NOMO-1 treated with DMSO at 0.1 percent for 48 hours (cell line): ENCODE results near the gene BRIX1.
"Not testable (repeated sequence)": the region's sequence is repeated elsewhere in the genome, so short reads cannot be mapped to it uniquely, and the experiment has no call there.

Experiments
- DNase-seq: peaks from one replicate; lab custom pipeline; 2025; ENCODE audit not compliant: unreplicated experiment; lab: John Stamatoyannopoulos, UW

BRIX1 gene

GRCh38 chr5:34914671-34915138 is 806 bp upstream of the BRIX1 start:
- peak; percentile 42 for DNase-seq

GRCh38 chr5:34915856-34916192 is 313 bp downstream of the BRIX1 start:
- DNase-seq, result peak; percentile 35

GRCh38 chr5:34916518-34916917 is 1.0 kb downstream of the BRIX1 start:
- DNase-seq, result no peak

- DNase-seq, result no peak
These were observed 2.5 kb downstream of the BRIX1 start for GRCh38 chr5:34918025-34918424.

- no peak for DNase-seq
These were observed 3.6 kb downstream of the BRIX1 start for GRCh38 chr5:34919077-34919476.

GRCh38 chr5:34923256-34923655 is 7.7 kb downstream of the BRIX1 start:
- not testable (repeated sequence) for DNase-seq

GRCh38 chr5:34923694-34924461 is 8.4 kb downstream of the BRIX1 start:
- DNase-seq, result peak; percentile 96

GRCh38 chr5:34924462-34924765 is 8.9 kb downstream of the BRIX1 start:
- DNase-seq, result no peak

- DNase-seq, result no peak
These were observed 10.9 kb downstream of the BRIX1 start for GRCh38 chr5:34926318-34926888.

- DNase-seq, result no peak
These were observed 12.3 kb downstream of the BRIX1 start for GRCh38 chr5:34927785-34928184.

- DNase-seq, result peak; percentile 42
These were observed 12.8 kb downstream of the BRIX1 start for GRCh38 chr5:34928267-34928666.

- DNase-seq, result peak; percentile 100
These were observed 13.7 kb downstream of the BRIX1 start, which contains the start of gene DNAJC21 for GRCh38 chr5:34929134-34929719. Gene DNAJC21, plus strand, starts transcription at chr5:34929559. Its CDS starts 261 bp downstream, at chr5:34929820.

- peak; percentile 96 for DNase-seq
These were observed 14.4 kb downstream of the BRIX1 start for GRCh38 chr5:34929720-34930461.

GRCh38 chr5:34930462-34930844 is 14.9 kb downstream of the BRIX1 start:
- no peak for DNase-seq

- DNase-seq, result no peak
These were observed 15.4 kb downstream of the BRIX1 start for GRCh38 chr5:34930870-34931269.

- DNase-seq, result no peak
These were observed 17.4 kb downstream of the BRIX1 start for GRCh38 chr5:34932947-34933346.

GRCh38 chr5:34941936-34942335 is 26.4 kb downstream of the BRIX1 start:
- DNase-seq, result no peak

- DNase-seq, result no peak
These were observed 28.5 kb downstream of the BRIX1 start for GRCh38 chr5:34944044-34944443.

- no peak for DNase-seq
These were observed 29.0 kb downstream of the BRIX1 start for GRCh38 chr5:34944460-34945047.

GRCh38 chr5:34957321-34957720 is 41.8 kb downstream of the BRIX1 start:
- no peak for DNase-seq
